Upper lobe of left lung (tissue), 4 donors: ENCODE results near the gene SDK2.

Experiments used
- EP300 ChIP-seq, 4 donors: sonication (generic); formaldehyde crosslinking; IDR thresholded peaks; one replicate each; pipeline ENCODE4 v1.5.1; 2017; ENCODE audit warnings: antibody characterized with exemption in 4 of 4, control low read depth in 2 of 4
- POLR2A ChIP-seq, 4 donors: fragments of 450-650 bp; IDR thresholded peaks; one replicate each; pipeline ENCODE4 v1.5.1; 2016 to 2017; ENCODE audit warnings: antibody characterized with exemption in 4 of 4, mild to moderate bottlenecking in 2 of 4
- POLR2AphosphoS5 ChIP-seq, 2 donors: sonication (generic); formaldehyde crosslinking; IDR thresholded peaks; one replicate each; pipeline ENCODE4 v1.5.1; 2017; ENCODE audit warnings: antibody characterized with exemption in 2 of 2
- TF ChIP-seq, protein P1 (sequence below), 6 experiments: fragments of 450-650 bp in 4 of 6; fragments of 200-600 bp in 2 of 6; sonication (generic) in 2 of 6; IDR thresholded peaks; one replicate each; pipeline ENCODE4 v1.5.1; 2016 to 2019; ENCODE audit warnings: antibody characterized with exemption in 6 of 6

DNA sequence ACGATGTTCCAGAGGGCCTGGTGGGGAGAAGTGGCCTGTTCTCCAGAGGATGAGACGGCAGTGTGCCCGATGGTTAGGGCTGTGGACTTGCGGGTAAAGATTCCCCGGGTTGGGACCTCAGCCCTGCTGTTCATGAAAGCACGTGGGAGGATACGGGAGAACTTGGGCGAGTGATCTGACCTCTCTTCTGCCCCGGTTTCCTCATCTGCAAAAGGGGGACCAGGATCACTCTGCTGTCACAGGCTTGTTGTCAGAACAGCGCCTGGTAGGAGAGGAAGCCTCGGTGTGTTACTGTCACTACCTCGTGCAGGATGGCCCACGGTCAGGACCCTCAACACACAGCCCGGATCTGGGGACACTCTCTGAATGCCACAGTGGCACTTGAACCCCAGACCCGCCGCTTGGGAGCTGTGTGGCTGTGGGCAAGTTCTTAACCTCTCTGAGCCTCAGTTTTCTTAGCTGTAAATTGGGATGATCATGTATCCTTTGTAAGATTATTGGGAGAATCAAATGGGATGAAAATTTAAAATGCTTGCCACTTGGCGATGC lies 246.9 kb downstream of the SDK2 start:
- TF ChIP-seq, protein P1, sequence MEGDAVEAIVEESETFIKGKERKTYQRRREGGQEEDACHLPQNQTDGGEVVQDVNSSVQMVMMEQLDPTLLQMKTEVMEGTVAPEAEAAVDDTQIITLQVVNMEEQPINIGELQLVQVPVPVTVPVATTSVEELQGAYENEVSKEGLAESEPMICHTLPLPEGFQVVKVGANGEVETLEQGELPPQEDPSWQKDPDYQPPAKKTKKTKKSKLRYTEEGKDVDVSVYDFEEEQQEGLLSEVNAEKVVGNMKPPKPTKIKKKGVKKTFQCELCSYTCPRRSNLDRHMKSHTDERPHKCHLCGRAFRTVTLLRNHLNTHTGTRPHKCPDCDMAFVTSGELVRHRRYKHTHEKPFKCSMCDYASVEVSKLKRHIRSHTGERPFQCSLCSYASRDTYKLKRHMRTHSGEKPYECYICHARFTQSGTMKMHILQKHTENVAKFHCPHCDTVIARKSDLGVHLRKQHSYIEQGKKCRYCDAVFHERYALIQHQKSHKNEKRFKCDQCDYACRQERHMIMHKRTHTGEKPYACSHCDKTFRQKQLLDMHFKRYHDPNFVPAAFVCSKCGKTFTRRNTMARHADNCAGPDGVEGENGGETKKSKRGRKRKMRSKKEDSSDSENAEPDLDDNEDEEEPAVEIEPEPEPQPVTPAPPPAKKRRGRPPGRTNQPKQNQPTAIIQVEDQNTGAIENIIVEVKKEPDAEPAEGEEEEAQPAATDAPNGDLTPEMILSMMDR (IDR thresholded peaks at IDR 0.05): no peak
- no peak for TF ChIP-seq EP300 (IDR thresholded peaks at IDR 0.05)
- TF ChIP-seq POLR2A (IDR thresholded peaks at IDR 0.05): no peak
- TF ChIP-seq POLR2AphosphoS5 (IDR thresholded peaks at IDR 0.05): no peak
